ENCODE results near the gene ZNF57. TPM values are rescaled to one million over a fixed set of nuclear protein-coding genes. Genes with fewer than 3 reads are reported as not detected.

The ZNF57 gene
- polyA plus RNA-seq, 1 donor = 11.3 TPM

Other genes with a start within 250 kb of the ZNF57 start
- 2.2 TPM for gene GNG7, start 198.2 kb upstream of the ZNF57 start, polyA plus RNA-seq
- gene DIRAS1, start 179.6 kb upstream of the ZNF57 start, polyA plus RNA-seq = 2.6 TPM
- 18.2 TPM for gene SLC39A3, start 160.9 kb upstream of the ZNF57 start, polyA plus RNA-seq
- gene SGTA, start 117.7 kb upstream of the ZNF57 start, polyA plus RNA-seq = 41.3 TPM
- gene THOP1, start 115.4 kb upstream of the ZNF57 start, polyA plus RNA-seq = 41.3 TPM
- gene ZNF554, start 81.1 kb upstream of the ZNF57 start, polyA plus RNA-seq = 5.5 TPM
- 4.9 TPM for gene ZNF555, start 59.5 kb upstream of the ZNF57 start, polyA plus RNA-seq
- 0.13 TPM for gene ZNF556, start 33.6 kb upstream of the ZNF57 start, polyA plus RNA-seq
- 7.4 TPM for gene ZNF77, start 44.0 kb downstream of the ZNF57 start, polyA plus RNA-seq
- gene TLE6, start 76.6 kb downstream of the ZNF57 start, polyA plus RNA-seq = 2.1 TPM
- 87.9 TPM for gene TLE2, start 128.4 kb downstream of the ZNF57 start, polyA plus RNA-seq
- 335 TPM for gene TLE5, start 161.6 kb downstream of the ZNF57 start, polyA plus RNA-seq
- gene GNA11, start 193.4 kb downstream of the ZNF57 start, polyA plus RNA-seq = 157 TPM
- 2.1 TPM for gene GNA15, start 235.1 kb downstream of the ZNF57 start, polyA plus RNA-seq

All from large intestine (tissue), 1 donor.